Suprapubic skin (tissue), 4 donors: Measurements from ENCODE around the gene CENPE. TPM values are rescaled to one million over a fixed set of nuclear protein-coding genes. Genes with fewer than 3 reads are reported as not detected.
"Not testable (repeated sequence)": the region's sequence is repeated elsewhere in the genome, so short reads cannot be mapped to it uniquely, and the experiment has no call there.

Experiments used
- DNase-seq, 2 donors: peaks; one replicate each; pipeline ENCODE4 v3.0.0-alpha.2; 2019; ENCODE audit warnings: low spot score in 2 of 2
- H3K27ac ChIP-seq: fragments of 200-600 bp; sonication (generic); one replicate; pipeline ENCODE4 v1.5.1; 2019
- H3K27me3 ChIP-seq: fragments of 200-600 bp; sonication (generic); one replicate; pipeline ENCODE4 v1.5.1; 2019
- H3K36me3 ChIP-seq: fragments of 200-600 bp; sonication (generic); one replicate; pipeline ENCODE4 v1.5.1; 2019
- H3K4me1 ChIP-seq: fragments of 200-600 bp; sonication (generic); one replicate; pipeline ENCODE4 v1.5.1; 2019
- H3K4me3 ChIP-seq: fragments of 200-600 bp; sonication (generic); one replicate; pipeline ENCODE4 v1.5.1; 2019; ENCODE audit warnings: mild to moderate bottlenecking
- H3K9me3 ChIP-seq: fragments of 200-600 bp; sonication (generic); one replicate; pipeline ENCODE4 v1.5.1; 2019
- EP300 ChIP-seq: sonication (generic); formaldehyde crosslinking; IDR thresholded peaks from one replicate; pipeline ENCODE4 v1.6.1; 2017; ENCODE audit warnings: antibody characterized with exemption
- POLR2A ChIP-seq, 2 donors: fragments of 450-650 bp; IDR thresholded peaks; one replicate each; pipeline ENCODE4 v1.6.1; 2017; ENCODE audit warnings: antibody characterized with exemption in 2 of 2, mild to moderate bottlenecking in 2 of 2, moderate library complexity in 2 of 2
- POLR2AphosphoS5 ChIP-seq, 3 donors: sonication (generic); formaldehyde crosslinking; IDR thresholded peaks; one replicate each; pipeline ENCODE4 v1.6.1; 2017; ENCODE audit warnings: antibody characterized with exemption in 3 of 3
- WGBS: methylation state at CpG from one replicate; pipeline ENCODE4 v1.1.5; 2018; 5-methylcytosine and 5-hydroxymethylcytosine counted together
- total RNA-seq, 4 donors: library from RNA; depleted of rRNA; stranded (reverse); fragments of >200 nt; gene quantifications; one replicate each; pipeline ENCODE4 v1.1.0, GENCODE V29; 2016
- TF ChIP-seq, protein P1 (sequence below), 2 donors: fragments of 200-600 bp in 1 of 2; fragments of 450-650 bp in 1 of 2; sonication (generic) in 1 of 2; IDR thresholded peaks; one replicate each; pipeline ENCODE4 v1.5.1; 2016 to 2019; ENCODE audit warnings: antibody characterized with exemption in 2 of 2, mild to moderate bottlenecking in 1 of 2, moderate library complexity in 1 of 2

Gene CENPE
- 1 to 10 TPM; 2.0 to 5.3 (median 3.3) TPM for total RNA-seq

GRCh38 chr4:103198111-103198765 is at the start of gene CENPE:
Gene CENPE, minus strand, starts transcription at chr4:103198343. Its CDS starts 24 bp downstream, at chr4:103198319.
- Histone ChIP-seq H3K9me3 (no peaks in the 10 kb centered on the region), H3K4me1 (peaks cover 9% of the 10 kb centered on the region), H3K27me3 (no peaks in the 10 kb centered on the region), H3K4me3 (peak within 1 kb of the TSS; percentile 79), H3K36me3 (no peaks in the 10 kb centered on the region), H3K27ac (peak within 1 kb of the TSS; percentile 65)
- peak; percentile 88 to 92 for DNase-seq
- TF ChIP-seq POLR2AphosphoS5 (IDR thresholded peaks at IDR 0.05) (peak in 1 of 3 donors; percentile 56), EP300 (no peak), POLR2A (IDR thresholded peaks at IDR 0.05) (no peak)
- TF ChIP-seq, protein P1, sequence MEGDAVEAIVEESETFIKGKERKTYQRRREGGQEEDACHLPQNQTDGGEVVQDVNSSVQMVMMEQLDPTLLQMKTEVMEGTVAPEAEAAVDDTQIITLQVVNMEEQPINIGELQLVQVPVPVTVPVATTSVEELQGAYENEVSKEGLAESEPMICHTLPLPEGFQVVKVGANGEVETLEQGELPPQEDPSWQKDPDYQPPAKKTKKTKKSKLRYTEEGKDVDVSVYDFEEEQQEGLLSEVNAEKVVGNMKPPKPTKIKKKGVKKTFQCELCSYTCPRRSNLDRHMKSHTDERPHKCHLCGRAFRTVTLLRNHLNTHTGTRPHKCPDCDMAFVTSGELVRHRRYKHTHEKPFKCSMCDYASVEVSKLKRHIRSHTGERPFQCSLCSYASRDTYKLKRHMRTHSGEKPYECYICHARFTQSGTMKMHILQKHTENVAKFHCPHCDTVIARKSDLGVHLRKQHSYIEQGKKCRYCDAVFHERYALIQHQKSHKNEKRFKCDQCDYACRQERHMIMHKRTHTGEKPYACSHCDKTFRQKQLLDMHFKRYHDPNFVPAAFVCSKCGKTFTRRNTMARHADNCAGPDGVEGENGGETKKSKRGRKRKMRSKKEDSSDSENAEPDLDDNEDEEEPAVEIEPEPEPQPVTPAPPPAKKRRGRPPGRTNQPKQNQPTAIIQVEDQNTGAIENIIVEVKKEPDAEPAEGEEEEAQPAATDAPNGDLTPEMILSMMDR (IDR thresholded peaks at IDR 0.05) = no peak
- WGBS = under 1% methylated on average over 22 of the region's 44 CpGs

DNA sequence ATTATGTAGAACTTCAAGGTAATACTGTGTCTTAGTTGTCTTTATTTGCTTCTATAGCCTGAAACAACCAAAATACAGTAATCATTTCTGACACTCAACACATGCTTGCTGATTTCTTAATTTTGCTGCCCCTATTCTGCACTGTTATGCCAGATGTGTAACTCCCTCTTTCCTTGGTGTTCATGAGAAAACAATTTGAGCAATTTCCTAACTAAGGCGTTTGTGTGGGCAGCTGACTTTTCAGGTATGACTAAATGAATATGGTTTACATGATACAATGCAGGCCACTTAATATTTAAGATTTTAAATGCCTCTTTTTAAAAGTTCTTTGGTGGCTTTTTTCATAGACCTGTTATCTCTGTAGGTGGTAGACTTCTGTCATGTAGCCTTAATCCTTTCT is 46.1 kb upstream of the CENPE start:
- 66% methylated on average over 1 of the region's 1 CpG for WGBS
- H3K4me1 ChIP-seq = no peaks in the 10 kb centered on the region
- H3K9me3 ChIP-seq = no peaks in the 10 kb centered on the region
- no peak for DNase-seq
- TF ChIP-seq POLR2A (IDR thresholded peaks at IDR 0.05) = no peak
- TF ChIP-seq, protein P1 (IDR thresholded peaks at IDR 0.05) = no peak
- no peak for TF ChIP-seq EP300
- no peak for TF ChIP-seq POLR2AphosphoS5 (IDR thresholded peaks at IDR 0.05)
- H3K36me3 ChIP-seq = no peaks in the 10 kb centered on the region
- no peaks in the 10 kb centered on the region for H3K27me3 ChIP-seq
- H3K27ac ChIP-seq = no peak overlapping the region
- H3K4me3 ChIP-seq = no peak overlapping the region

DNA sequence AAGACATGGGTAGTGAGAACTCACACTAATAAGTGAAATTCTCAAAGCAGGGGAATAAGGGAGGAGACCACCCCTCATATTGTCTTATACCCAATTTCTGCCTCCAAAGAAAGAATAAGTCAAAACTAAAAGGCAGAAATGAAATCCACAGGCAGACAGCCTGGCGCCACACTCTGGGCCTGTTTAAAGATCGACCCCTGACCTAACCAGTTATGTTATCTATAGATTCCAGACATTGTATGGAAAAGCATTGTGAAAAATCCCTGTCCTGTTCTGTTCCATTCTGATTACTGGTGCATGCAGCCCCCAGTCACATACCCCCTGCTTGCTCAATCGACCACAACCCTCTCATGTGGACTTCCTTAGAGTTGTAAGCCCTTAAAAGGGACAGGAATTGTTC is 32.8 kb upstream of the CENPE start:
- H3K27me3 ChIP-seq, DNase-seq, H3K4me3 ChIP-seq, H3K36me3 ChIP-seq, H3K4me1 ChIP-seq, H3K9me3 ChIP-seq, H3K27ac ChIP-seq: not testable (repeated sequence)
- WGBS = 75% methylated on average over 3 of the region's 3 CpGs

GRCh38 chr4:103223556-103223955 is 25.4 kb upstream of the CENPE start:
- H3K36me3 ChIP-seq, H3K27me3 ChIP-seq, H3K9me3 ChIP-seq, DNase-seq, H3K4me3 ChIP-seq, H3K4me1 ChIP-seq, H3K27ac ChIP-seq: not testable (repeated sequence)
- 70% methylated on average over 4 of the region's 4 CpGs for WGBS

DNA sequence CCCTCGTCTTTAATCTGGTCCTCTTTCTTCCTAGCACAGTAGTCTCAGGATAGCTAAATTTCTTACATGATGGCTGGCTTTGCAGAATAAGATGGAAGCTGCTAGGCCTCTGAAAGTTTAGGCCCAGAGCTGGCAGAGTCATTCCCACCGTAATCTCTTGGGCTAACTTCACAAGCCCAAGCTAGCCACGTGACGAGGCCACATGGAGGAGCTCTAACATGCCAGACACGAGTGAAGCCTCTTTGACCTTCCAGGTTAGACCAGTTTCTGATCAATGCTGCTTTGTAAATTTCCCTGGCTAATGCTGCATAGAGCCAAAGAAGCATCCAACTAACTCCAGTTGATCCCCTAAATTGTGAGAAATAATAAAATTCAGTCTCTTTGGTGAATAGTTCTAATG is 9.5 kb upstream of the CENPE start:
- WGBS = 75% methylated on average over 5 of the region's 5 CpGs
- no peak for DNase-seq

DNA sequence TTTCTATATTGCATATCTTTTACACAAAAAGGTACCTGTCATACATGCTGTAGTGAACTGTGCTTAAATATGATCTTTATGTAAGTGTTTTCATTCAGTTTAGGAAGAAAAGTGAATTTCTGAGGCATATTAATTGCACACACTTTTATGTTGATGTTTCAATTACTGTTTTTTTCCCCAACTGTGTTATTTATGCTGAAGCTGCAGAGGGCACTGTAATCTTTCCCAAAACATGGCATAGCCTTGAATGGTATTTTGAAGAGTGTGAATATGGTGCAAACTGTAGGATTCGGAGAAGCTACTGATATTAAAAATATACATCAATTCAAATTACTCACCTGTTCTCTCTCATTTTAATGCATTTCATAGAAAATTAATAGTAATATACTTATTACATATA is 6.0 kb upstream of the CENPE start:
- no peaks in the 10 kb centered on the region for H3K9me3 ChIP-seq
- 54% methylated on average over 1 of the region's 1 CpG for WGBS
- no peaks in the 10 kb centered on the region for H3K4me1 ChIP-seq
- TF ChIP-seq, protein P1 (IDR thresholded peaks at IDR 0.05) = no peak
- H3K27ac ChIP-seq = no peak overlapping the region
- H3K4me3 ChIP-seq = no peak overlapping the region
- H3K27me3 ChIP-seq = no peaks in the 10 kb centered on the region
- no peak for DNase-seq
- H3K36me3 ChIP-seq = no peaks in the 10 kb centered on the region

More for the DNA sequence above, 9.5 kb upstream of the CENPE start:
- no peak overlapping the region for H3K27ac ChIP-seq
- no peaks in the 10 kb centered on the region for H3K36me3 ChIP-seq
- no peaks in the 10 kb centered on the region for H3K27me3 ChIP-seq
- H3K4me1 ChIP-seq = no peaks in the 10 kb centered on the region
- no peaks in the 10 kb centered on the region for H3K9me3 ChIP-seq
- no peak overlapping the region for H3K4me3 ChIP-seq
- TF ChIP-seq EP300 (no peak), POLR2AphosphoS5 (IDR thresholded peaks at IDR 0.05) (no peak), POLR2A (IDR thresholded peaks at IDR 0.05) (no peak)
- TF ChIP-seq, protein P1 (IDR thresholded peaks at IDR 0.05) = no peak
